Peyer's patch (tissue), 4 donors: ENCODE data around the gene FAM200C.

Experiments
- POLR2A ChIP-seq, 2 donors: fragments of 450-650 bp; IDR thresholded peaks; one replicate each; pipeline ENCODE4 v1.5.1; 2017; ENCODE audit warnings: antibody characterized with exemption in 2 of 2, mild to moderate bottlenecking in 2 of 2, moderate library complexity in 2 of 2
- TF ChIP-seq, protein P1 (sequence below), 6 experiments: fragments of 450-650 bp in 4 of 6; fragments of 200-600 bp in 2 of 6; sonication (generic) in 1 of 6; IDR thresholded peaks; one replicate each; pipeline ENCODE4 v1.5.1; 2017 to 2019; ENCODE audit warnings: antibody characterized with exemption in 6 of 6, mild to moderate bottlenecking in 3 of 6, moderate library complexity in 1 of 6

DNA sequence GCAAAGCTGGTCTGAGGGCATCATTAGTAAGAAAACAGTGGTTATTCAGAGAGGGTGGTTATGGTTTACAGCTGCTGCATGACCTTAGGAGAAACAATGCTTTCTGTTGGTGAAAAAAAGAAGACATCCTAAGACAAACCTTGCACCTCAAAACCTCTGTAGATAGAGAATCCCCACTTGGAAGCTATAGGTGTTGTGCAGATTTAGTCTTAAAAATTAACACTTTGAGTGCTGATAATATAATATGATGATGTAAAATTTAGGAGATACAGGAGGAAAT is 20.4 kb upstream of the FAM200C start:
- TF ChIP-seq, protein P1, sequence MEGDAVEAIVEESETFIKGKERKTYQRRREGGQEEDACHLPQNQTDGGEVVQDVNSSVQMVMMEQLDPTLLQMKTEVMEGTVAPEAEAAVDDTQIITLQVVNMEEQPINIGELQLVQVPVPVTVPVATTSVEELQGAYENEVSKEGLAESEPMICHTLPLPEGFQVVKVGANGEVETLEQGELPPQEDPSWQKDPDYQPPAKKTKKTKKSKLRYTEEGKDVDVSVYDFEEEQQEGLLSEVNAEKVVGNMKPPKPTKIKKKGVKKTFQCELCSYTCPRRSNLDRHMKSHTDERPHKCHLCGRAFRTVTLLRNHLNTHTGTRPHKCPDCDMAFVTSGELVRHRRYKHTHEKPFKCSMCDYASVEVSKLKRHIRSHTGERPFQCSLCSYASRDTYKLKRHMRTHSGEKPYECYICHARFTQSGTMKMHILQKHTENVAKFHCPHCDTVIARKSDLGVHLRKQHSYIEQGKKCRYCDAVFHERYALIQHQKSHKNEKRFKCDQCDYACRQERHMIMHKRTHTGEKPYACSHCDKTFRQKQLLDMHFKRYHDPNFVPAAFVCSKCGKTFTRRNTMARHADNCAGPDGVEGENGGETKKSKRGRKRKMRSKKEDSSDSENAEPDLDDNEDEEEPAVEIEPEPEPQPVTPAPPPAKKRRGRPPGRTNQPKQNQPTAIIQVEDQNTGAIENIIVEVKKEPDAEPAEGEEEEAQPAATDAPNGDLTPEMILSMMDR (IDR thresholded peaks at IDR 0.05) = no peak
- no peak for TF ChIP-seq POLR2A (IDR thresholded peaks at IDR 0.05)
